Liver (tissue), 9 donors: ENCODE data around the gene FIBP. TPM values are rescaled to one million over a fixed set of nuclear protein-coding genes. Genes with fewer than 3 reads are reported as not detected.

ENCODE experiments used
- DNase-seq: peaks from one replicate; pipeline ENCODE4 v3.0.0-alpha.2; 2017; ENCODE audit warnings: low spot score
- H3K27ac ChIP-seq, 2 donors: one replicate each; pipeline ENCODE4 v1.7.0; 2013; ENCODE audit warnings: inconsistent platforms in 2 of 2, low read length in 2 of 2, control low read depth in 1 of 2, low read depth in 1 of 2, mild to moderate bottlenecking in 1 of 2
- H3K27me3 ChIP-seq, 4 donors: one replicate each; pipeline versions ENCODE4 v1.6.1 to v1.7.0; 2013; ENCODE audit warnings: low read length in 3 of 4, inconsistent platforms in 1 of 4, mild to moderate bottlenecking in 1 of 4, moderate library complexity in 1 of 4; ENCODE audit not compliant: control insufficient read depth in 4 of 4, insufficient read depth in 4 of 4
- H3K36me3 ChIP-seq, 4 donors: one replicate each; pipeline versions ENCODE4 v1.6.1 to v1.7.0; 2013; ENCODE audit warnings: low read length in 3 of 4, mild to moderate bottlenecking in 3 of 4, low read depth in 1 of 4, moderate library complexity in 1 of 4; ENCODE audit not compliant: control insufficient read depth in 4 of 4, insufficient read depth in 3 of 4
- H3K4me1 ChIP-seq, 4 donors: one replicate each; pipeline versions ENCODE4 v1.6.1 to v1.7.0; 2013; ENCODE audit warnings: low read length in 3 of 4, mild to moderate bottlenecking in 3 of 4, moderate library complexity in 1 of 4; ENCODE audit not compliant: control insufficient read depth in 4 of 4, insufficient read depth in 4 of 4
- H3K4me3 ChIP-seq, 3 donors: one replicate each; pipeline versions ENCODE4 v1.6.1 to v1.7.0; 2013; ENCODE audit warnings: low read length in 3 of 3, control low read depth in 1 of 3, low read depth in 1 of 3, mild to moderate bottlenecking in 1 of 3
- H3K9ac ChIP-seq, 2 donors: one replicate each; pipeline ENCODE4 v1.7.0; 2013; ENCODE audit warnings: low read length in 2 of 2, mild to moderate bottlenecking in 2 of 2, moderate library complexity in 2 of 2, control low read depth in 1 of 2, low read depth in 1 of 2
- H3K9me3 ChIP-seq, 4 donors: one replicate each; pipeline versions ENCODE4 v1.6.1 to v1.7.0; 2013; ENCODE audit warnings: low read length in 3 of 4; ENCODE audit not compliant: control insufficient read depth in 4 of 4
- ATF3 ChIP-seq: IDR thresholded peaks from 2 replicates; pipeline ENCODE4 v1.6.1; 2016; ENCODE audit warnings: antibody characterized with exemption
- EGR1 ChIP-seq, 2 donors: IDR thresholded peaks; 2 replicates each; pipeline ENCODE4 v1.6.1; 2016 to 2018; ENCODE audit warnings: antibody characterized with exemption in 2 of 2, low read depth in 2 of 2
- FOXA1 ChIP-seq: IDR thresholded peaks from 2 replicates; pipeline ENCODE4 v1.6.1; 2016; ENCODE audit warnings: antibody characterized with exemption
- FOXA2 ChIP-seq: IDR thresholded peaks from 2 replicates; pipeline ENCODE4 v1.6.1; 2016; ENCODE audit warnings: antibody characterized with exemption
- GABPA ChIP-seq, 2 donors: IDR thresholded peaks in 1 of 2; conservative IDR thresholded peaks in 1 of 2; 2 replicates each; pipeline ENCODE4 v1.6.1; 2016; ENCODE audit warnings: antibody characterized with exemption in 2 of 2, mild to moderate bottlenecking in 1 of 2, moderate library complexity in 1 of 2
- HNF4A ChIP-seq, 2 donors: conservative IDR thresholded peaks; 2 replicates each; pipeline ENCODE4 v1.6.1; 2016; ENCODE audit warnings: antibody characterized with exemption in 2 of 2, mild to moderate bottlenecking in 2 of 2
- HNF4G ChIP-seq: IDR thresholded peaks from 2 replicates; pipeline ENCODE4 v1.6.1; 2016; ENCODE audit warnings: antibody characterized with exemption
- JUND ChIP-seq, 2 donors: IDR thresholded peaks; 2 replicates each; pipeline ENCODE4 v1.6.1; 2016; ENCODE audit warnings: antibody characterized with exemption in 2 of 2
- NR2F2 ChIP-seq: IDR thresholded peaks from 2 replicates; pipeline ENCODE4 v1.6.1; 2016; ENCODE audit warnings: antibody characterized with exemption
- RAD21 ChIP-seq, 2 donors: IDR thresholded peaks; 2 replicates each; pipeline ENCODE4 v1.6.1; 2016; ENCODE audit warnings: antibody characterized with exemption in 2 of 2, mild to moderate bottlenecking in 2 of 2
- REST ChIP-seq: IDR thresholded peaks from 2 replicates; pipeline ENCODE4 v1.6.1; 2016; ENCODE audit warnings: antibody characterized with exemption, mild to moderate bottlenecking
- RXRA ChIP-seq, 2 donors: IDR thresholded peaks; 2 replicates each; pipeline ENCODE4 v1.6.1; 2017 to 2018; ENCODE audit warnings: antibody characterized with exemption in 2 of 2, mild to moderate bottlenecking in 1 of 2
- SP1 ChIP-seq: IDR thresholded peaks from 2 replicates; pipeline ENCODE4 v1.6.1; 2018; ENCODE audit warnings: antibody characterized with exemption, mild to moderate bottlenecking
- TAF1 ChIP-seq: conservative IDR thresholded peaks from 2 replicates; pipeline ENCODE4 v1.6.1; 2016; ENCODE audit warnings: antibody characterized with exemption, mild to moderate bottlenecking
- YY1 ChIP-seq: IDR thresholded peaks from 2 replicates; pipeline ENCODE4 v1.6.1; 2016; ENCODE audit warnings: antibody characterized with exemption, mild to moderate bottlenecking
- ZBTB33 ChIP-seq: IDR thresholded peaks from 2 replicates; pipeline ENCODE4 v1.6.1; 2016; ENCODE audit warnings: antibody characterized with exemption
- WGBS: extraction: QIAGEN DNeasy Blood & Tissue Kit; methylation state at CpG from one replicate; pipeline ENCODE4 v1.1.7; 2013; 5-methylcytosine and 5-hydroxymethylcytosine counted together
- polyA plus RNA-seq, 2 donors: library from polyadenylated mRNA; stranded (reverse) in 1 of 2; unstranded in 1 of 2; fragments of 200-250 nt in 1 of 2; fragments of >200 nt in 1 of 2; fragmentation: Nextera tagmentation in 1 of 2; extraction: Ambion mirVana in 1 of 2; gene quantifications; one replicate each; pipeline versions ENCODE4 v1.2.1 to v1.2.3, GENCODE V29; 2013 to 2015
- total RNA-seq, 2 donors: library from RNA; depleted of rRNA; stranded (reverse); fragments of >200 nt; gene quantifications; one replicate each; pipeline ENCODE4 v1.2.3, GENCODE V29; 2014
- TF ChIP-seq, protein P1 (sequence below): fragments of 150-350 bp; IDR thresholded peaks from 2 replicates; pipeline ENCODE4 v1.5.1; 2017; ENCODE audit warnings: improper control_type of control experiment, low read depth, low read length; ENCODE audit not compliant: missing input control
- TF ChIP-seq, protein P2 (sequence below): IDR thresholded peaks from 2 replicates; pipeline ENCODE4 v1.6.1; 2016; ENCODE audit warnings: antibody characterized with exemption
- donor health status: healthy.
- donor health status: healthy.
- donor health status: healthy.
- donor health status: healthy.
- donor health status: healthy.

The FIBP gene
- total and polyA plus RNA-seq, 4 donors, result 23.7 to 45.4 (median 29.1) TPM

DNA sequence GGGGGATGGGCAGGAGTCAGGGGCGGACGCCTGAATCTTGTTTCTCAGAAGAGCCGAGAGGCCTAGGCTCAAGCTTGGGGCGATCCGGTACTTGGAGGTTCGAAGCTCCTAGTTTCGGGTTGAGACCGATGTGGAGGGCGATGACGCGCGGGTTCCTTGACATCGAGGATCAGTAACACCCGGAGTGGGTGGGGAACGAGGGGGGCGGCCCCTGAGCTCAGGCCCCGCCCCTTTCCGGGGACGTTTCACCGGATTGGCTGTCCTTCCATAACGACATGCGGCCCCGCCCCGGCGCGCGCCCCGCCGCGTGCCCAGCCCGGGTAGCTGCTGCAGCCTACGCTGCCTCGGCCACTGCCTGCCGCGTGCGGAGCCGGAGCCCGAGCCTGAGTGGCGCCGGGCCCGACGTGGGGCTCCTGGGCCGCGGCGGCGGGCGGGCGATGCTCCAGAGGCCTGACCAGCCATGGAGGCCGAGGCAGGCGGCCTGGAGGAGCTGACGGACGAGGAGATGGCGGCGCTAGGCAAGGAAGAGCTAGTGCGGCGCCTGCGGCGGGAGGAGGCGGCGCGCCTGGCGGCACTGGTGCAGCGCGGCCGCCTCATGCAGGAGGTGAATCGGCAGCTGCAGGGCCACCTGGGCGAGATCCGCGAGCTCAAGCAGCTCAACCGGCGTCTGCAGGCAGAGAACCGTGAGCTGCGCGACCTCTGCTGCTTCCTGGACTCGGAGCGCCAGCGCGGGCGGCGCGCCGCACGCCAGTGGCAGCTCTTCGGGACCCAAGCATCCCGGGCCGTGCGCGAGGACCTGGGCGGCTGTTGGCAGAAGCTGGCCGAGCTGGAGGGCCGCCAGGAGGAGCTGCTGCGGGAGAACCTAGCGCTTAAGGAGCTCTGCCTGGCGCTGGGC lies 2.3 kb upstream of the FIBP start, which contains the start of gene CCDC85B:
TSS of gene CCDC85B (plus strand) at position 350 of the 895 bp plus-strand sequence. CDS start at position 461, 111 bp downstream.
- H3K9me3 ChIP-seq, result no peaks in the 10 kb centered on the region
- TF ChIP-seq JUND (IDR thresholded peaks at IDR 0.05) (no peak), HNF4A (conservative IDR thresholded peaks at IDR 0.05) (no peak), GABPA (IDR thresholded peaks at IDR 0.05 in 1 of 2, conservative IDR thresholded peaks at IDR 0.05 in 1 of 2) (peak in 1 of 2 donors; percentile 57), EGR1 (IDR thresholded peaks at IDR 0.05; ENCODE audit: low read depth in 2 of 2) (no peak), YY1 (peak; percentile 24), HNF4G (no peak), ZBTB33 (no peak), FOXA2 (no peak), SP1 (peak; percentile 53), RAD21 (IDR thresholded peaks at IDR 0.05) (no peak), ATF3 (no peak), FOXA1 (no peak), RXRA (IDR thresholded peaks at IDR 0.05) (no peak), TAF1 (no peak), REST (no peak), NR2F2 (no peak)
- TF ChIP-seq, protein P1, sequence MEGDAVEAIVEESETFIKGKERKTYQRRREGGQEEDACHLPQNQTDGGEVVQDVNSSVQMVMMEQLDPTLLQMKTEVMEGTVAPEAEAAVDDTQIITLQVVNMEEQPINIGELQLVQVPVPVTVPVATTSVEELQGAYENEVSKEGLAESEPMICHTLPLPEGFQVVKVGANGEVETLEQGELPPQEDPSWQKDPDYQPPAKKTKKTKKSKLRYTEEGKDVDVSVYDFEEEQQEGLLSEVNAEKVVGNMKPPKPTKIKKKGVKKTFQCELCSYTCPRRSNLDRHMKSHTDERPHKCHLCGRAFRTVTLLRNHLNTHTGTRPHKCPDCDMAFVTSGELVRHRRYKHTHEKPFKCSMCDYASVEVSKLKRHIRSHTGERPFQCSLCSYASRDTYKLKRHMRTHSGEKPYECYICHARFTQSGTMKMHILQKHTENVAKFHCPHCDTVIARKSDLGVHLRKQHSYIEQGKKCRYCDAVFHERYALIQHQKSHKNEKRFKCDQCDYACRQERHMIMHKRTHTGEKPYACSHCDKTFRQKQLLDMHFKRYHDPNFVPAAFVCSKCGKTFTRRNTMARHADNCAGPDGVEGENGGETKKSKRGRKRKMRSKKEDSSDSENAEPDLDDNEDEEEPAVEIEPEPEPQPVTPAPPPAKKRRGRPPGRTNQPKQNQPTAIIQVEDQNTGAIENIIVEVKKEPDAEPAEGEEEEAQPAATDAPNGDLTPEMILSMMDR, result peak; percentile 1
- TF ChIP-seq, protein P2, sequence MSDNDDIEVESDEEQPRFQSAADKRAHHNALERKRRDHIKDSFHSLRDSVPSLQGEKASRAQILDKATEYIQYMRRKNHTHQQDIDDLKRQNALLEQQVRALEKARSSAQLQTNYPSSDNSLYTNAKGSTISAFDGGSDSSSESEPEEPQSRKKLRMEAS, result peak; percentile 28
- H3K9ac ChIP-seq, result peak within 1 kb of the TSS; percentile 31 to 44
- peaks cover 10 to 42% (median 30%) of the 10 kb centered on the region in 4 donors for H3K4me1 ChIP-seq
- no peaks in the 10 kb centered on the region for H3K36me3 ChIP-seq
- H3K4me3 ChIP-seq, result peak within 1 kb of the TSS; percentile 64 to 73 (median 70)
- 2% methylated on average over 94 of the region's 94 CpGs for whole genome bisulfite sequencing
- H3K27me3 ChIP-seq, result no peaks in the 10 kb centered on the region
- DNase-seq, result peak; percentile 98
- H3K27ac ChIP-seq, result peak within 1 kb of the TSS; percentile 83 to 89
